PC-9 (cell line): Measurements from ENCODE around the gene KISS1R. TPM values are rescaled to one million over a fixed set of nuclear protein-coding genes. Genes with fewer than 3 reads are reported as not detected.

Experiments
- BruUV-seq: library from RNA; stranded (reverse); fragments of 400-500 nt; replicated peaks from 2 replicates; lab custom pipeline; 2021; lab: Mats Ljungman, UMichigan
- CTCF ChIA-PET: fragments of 300-600 bp; sonication (Branson Sonifier 250); formaldehyde crosslinking; loops from one replicate; lab custom pipeline; 2022; ENCODE audit warnings: antibody characterized with exemption; lab: Charles Lee
- POLR2A ChIA-PET: fragments of 300-600 bp; sonication (Branson Sonifier 250); formaldehyde crosslinking; loops from one replicate; lab custom pipeline; 2022; ENCODE audit warnings: antibody characterized with exemption; ENCODE audit not compliant: unreplicated experiment; lab: Charles Lee
- DNase-seq, 2 experiments: peaks; one replicate each; pipeline versions ENCODE4 v3.0.0 to v3.0.0-alpha.2; 2015 to 2022; ENCODE audit warnings: mixed read lengths in 1 of 2
- H2AFZ ChIP-seq: fragments of 200-600 bp; sonication (generic); 2 replicates; pipeline ENCODE4 v1.8.1; 2017; ENCODE audit warnings: antibody characterized with exemption
- H3F3A ChIP-seq: fragments of 200-600 bp; sonication (generic); 2 replicates; pipeline ENCODE4 v1.8.1; 2017; ENCODE audit warnings: antibody characterized with exemption, mild to moderate bottlenecking, low read depth; ENCODE audit not compliant: insufficient read depth
- H3K27ac ChIP-seq: fragments of 200-600 bp; sonication (generic); 2 replicates; pipeline ENCODE4 v1.6.1; 2016; ENCODE audit warnings: mixed run types
- H3K27me3 ChIP-seq: fragments of 200-600 bp; sonication (generic); 2 replicates; pipeline ENCODE4 v1.6.1; 2016; ENCODE audit warnings: low read depth, mixed run types; ENCODE audit not compliant: insufficient read depth
- H3K36me3 ChIP-seq: fragments of 200-600 bp; sonication (generic); 2 replicates; pipeline ENCODE4 v1.6.1; 2016; ENCODE audit warnings: low read depth, mixed run types
- H3K4me1 ChIP-seq: fragments of 200-600 bp; sonication (generic); replicated peaks from 2 replicates; pipeline ENCODE4 v1.6.1; 2016; ENCODE audit warnings: mixed run types; ENCODE audit not compliant: insufficient read depth
- H3K4me2 ChIP-seq: fragments of 200-600 bp; sonication (generic); 2 replicates; pipeline ENCODE4 v1.6.1; 2017; ENCODE audit warnings: mixed run types
- H3K4me3 ChIP-seq: fragments of 200-600 bp; sonication (generic); 2 replicates; pipeline ENCODE4 v1.6.1; 2016; ENCODE audit warnings: mixed run types
- H3K79me2 ChIP-seq: fragments of 200-600 bp; sonication (generic); 2 replicates; pipeline ENCODE4 v1.6.1; 2017; ENCODE audit warnings: low read depth, mixed run types
- H3K9me2 ChIP-seq: fragments of 200-600 bp; sonication (generic); 2 replicates; pipeline ENCODE4 v1.8.1; 2017; ENCODE audit warnings: mild to moderate bottlenecking; ENCODE audit not compliant: insufficient read depth
- H3K9me3 ChIP-seq: fragments of 200-600 bp; sonication (generic); 2 replicates; pipeline ENCODE4 v1.8.1; 2016; ENCODE audit warnings: low read depth; ENCODE audit not compliant: insufficient read depth
- H4K20me1 ChIP-seq: fragments of 200-600 bp; sonication (generic); 2 replicates; pipeline ENCODE4 v1.8.1; 2017; ENCODE audit not compliant: insufficient read depth
- EZH2 ChIP-seq: fragments of 200-600 bp; sonication (generic); IDR thresholded peaks from 2 replicates; pipeline ENCODE4 v1.8.0; 2017; ENCODE audit warnings: antibody characterized with exemption, low read depth
- intact Hi-C: fragments of 100-400 bp; cut with micrococcal nuclease; formaldehyde crosslinking; loops from one replicate; pipeline ENCODE4 v1.10.0; 2022; ENCODE audit not compliant: unreplicated experiment
- total RNA-seq: library from RNA; stranded (reverse); gene quantifications from 2 replicates; pipeline ENCODE4 v1.2.3, GENCODE V29; 2021
- TF ChIP-seq, protein P1 (sequence below): fragments of 200-600 bp; sonication (generic); conservative IDR thresholded peaks from 2 replicates; pipeline ENCODE4 v1.6.1; 2017; ENCODE audit warnings: mixed run types, antibody characterized with exemption, mild to moderate bottlenecking, moderate library complexity

Gene KISS1R
- total RNA-seq, 1 experiment from 2014 or later: not detected

DNA sequence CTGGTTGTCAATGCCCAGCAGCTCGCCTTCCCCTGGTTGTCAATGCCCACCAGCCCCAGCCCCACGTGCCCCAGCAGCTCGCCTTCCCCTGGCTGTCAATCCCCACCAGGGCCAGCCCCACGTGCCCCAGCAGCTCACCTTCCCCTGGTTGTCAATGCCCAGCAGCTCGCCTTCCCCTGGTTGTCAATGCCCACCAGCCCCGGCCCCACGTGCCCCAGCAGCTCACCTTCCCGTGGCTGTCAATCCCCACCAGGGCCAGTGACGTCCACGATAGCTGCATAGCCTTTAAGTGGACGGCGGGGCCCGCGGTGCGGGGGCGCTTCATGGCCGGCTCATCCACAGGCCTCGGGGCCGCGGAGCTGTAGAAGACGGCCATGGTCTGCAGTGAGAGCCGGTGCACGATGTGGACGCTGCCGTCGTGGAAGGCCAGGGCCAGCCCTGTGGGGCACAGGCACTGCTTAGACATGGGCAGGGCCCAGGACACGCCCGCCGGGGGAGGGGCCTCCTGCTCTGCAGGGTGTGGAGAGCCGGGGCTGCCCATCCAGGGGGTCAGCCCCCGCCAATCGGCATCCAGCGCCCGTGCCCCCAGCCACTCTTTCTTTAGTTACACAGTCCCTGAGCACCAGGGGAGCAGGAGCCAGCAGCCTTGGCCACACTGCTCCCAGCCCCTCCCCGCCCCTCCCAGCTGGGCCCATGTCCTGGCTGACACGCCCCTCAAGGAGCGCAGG, 37.3 kb upstream of the KISS1R start:
- Histone ChIP-seq H3K36me3 (no peaks in the 10 kb centered on the region), H3K4me3 (no peak overlapping the region), H3K4me1 (peaks cover 13% of the 10 kb centered on the region), H3F3A (peaks cover 10% of the 10 kb centered on the region; the same call in 1 of the 2 replicates), H4K20me1 (peaks cover 31% of the 10 kb centered on the region), H3K27ac (no peak overlapping the region), H3K79me2 (no peaks in the 10 kb centered on the region), H3K9me2 (no peaks in the 10 kb centered on the region), H3K27me3 (no peaks in the 10 kb centered on the region), H2AFZ (no peak overlapping the region), H3K4me2 (no peak overlapping the region), H3K9me3 (no peaks in the 10 kb centered on the region)
- ChIA-PET CTCF (interaction anchor here (0.9 kb wide), 1 partner anchor 190 kb away, joined by 5 read pairs; no protein-coding TSS in a partner anchor), POLR2A (interaction anchor here (1.0 kb wide), 1 partner anchor 147 kb away, joined by 6 read pairs; no protein-coding TSS in a partner anchor)
- no TSS peak for BruUV-seq
- no peak for DNase-seq
- TF ChIP-seq, protein P1, sequence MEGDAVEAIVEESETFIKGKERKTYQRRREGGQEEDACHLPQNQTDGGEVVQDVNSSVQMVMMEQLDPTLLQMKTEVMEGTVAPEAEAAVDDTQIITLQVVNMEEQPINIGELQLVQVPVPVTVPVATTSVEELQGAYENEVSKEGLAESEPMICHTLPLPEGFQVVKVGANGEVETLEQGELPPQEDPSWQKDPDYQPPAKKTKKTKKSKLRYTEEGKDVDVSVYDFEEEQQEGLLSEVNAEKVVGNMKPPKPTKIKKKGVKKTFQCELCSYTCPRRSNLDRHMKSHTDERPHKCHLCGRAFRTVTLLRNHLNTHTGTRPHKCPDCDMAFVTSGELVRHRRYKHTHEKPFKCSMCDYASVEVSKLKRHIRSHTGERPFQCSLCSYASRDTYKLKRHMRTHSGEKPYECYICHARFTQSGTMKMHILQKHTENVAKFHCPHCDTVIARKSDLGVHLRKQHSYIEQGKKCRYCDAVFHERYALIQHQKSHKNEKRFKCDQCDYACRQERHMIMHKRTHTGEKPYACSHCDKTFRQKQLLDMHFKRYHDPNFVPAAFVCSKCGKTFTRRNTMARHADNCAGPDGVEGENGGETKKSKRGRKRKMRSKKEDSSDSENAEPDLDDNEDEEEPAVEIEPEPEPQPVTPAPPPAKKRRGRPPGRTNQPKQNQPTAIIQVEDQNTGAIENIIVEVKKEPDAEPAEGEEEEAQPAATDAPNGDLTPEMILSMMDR: no peak
- TF ChIP-seq EZH2: no peak
- intact Hi-C loops: no loop called here

DNA sequence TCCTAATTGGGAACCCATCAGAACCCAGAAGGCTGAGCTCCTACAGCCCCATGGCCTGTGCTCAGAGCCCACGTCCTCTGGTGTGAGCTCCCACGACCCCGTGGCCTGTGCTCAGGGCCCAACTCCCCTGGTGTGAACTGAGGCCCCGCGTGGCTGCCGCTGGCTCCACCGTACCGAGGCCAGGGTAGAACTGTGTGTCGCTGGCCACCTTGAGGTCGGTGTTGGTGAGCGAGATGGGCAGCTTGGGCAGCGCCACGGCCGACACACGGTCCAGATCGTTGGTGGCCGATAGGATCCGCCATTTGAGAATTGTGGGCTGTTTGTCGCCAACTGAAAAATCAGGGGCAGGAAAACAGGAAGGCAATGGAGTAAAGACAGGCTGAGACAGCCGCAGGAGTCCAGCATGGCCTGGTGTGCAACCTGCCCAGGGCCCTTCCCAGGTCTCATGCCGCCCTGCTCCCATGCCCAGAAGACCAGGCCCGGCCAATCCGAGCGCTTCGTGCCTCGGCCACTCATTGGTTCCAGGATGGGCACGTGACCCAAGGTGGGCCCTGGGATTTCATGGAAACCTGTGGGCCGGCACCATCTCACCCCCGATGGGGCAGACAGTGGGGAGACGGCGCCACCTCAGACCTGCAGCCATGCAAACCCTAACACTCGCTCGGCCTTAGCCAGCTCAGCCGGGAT, 35.6 kb upstream of the KISS1R start:
- H3K4me2 ChIP-seq: no peak overlapping the region
- H3K9me3 ChIP-seq: no peaks in the 10 kb centered on the region
- no TSS peak for BruUV-seq
- H2AFZ ChIP-seq: no peak overlapping the region
- DNase-seq: no peak
- no peaks in the 10 kb centered on the region for H3K9me2 ChIP-seq
- peaks cover 12% of the 10 kb centered on the region; the same call in 1 of the 2 replicates for H3F3A ChIP-seq
- no peak overlapping the region for H3K27ac ChIP-seq
- H3K36me3 ChIP-seq: 0 out of 2 replicates have a peak, but pooled peaks cover 4% of the 10 kb centered on the region
- H3K27me3 ChIP-seq: no peaks in the 10 kb centered on the region
- peaks cover 43% of the 10 kb centered on the region for H4K20me1 ChIP-seq
- ChIA-PET CTCF (no interaction called here), POLR2A (no interaction called here)
- H3K4me1 ChIP-seq: peaks cover 14% of the 10 kb centered on the region
- no peak overlapping the region for H3K4me3 ChIP-seq
- TF ChIP-seq, protein P1: no peak
- no peak for TF ChIP-seq EZH2
- no peaks in the 10 kb centered on the region for H3K79me2 ChIP-seq
- intact Hi-C loops: loop anchor here (2.0 kb wide), 1 partner anchor 27 kb away; no protein-coding TSS in a partner anchor

DNA sequence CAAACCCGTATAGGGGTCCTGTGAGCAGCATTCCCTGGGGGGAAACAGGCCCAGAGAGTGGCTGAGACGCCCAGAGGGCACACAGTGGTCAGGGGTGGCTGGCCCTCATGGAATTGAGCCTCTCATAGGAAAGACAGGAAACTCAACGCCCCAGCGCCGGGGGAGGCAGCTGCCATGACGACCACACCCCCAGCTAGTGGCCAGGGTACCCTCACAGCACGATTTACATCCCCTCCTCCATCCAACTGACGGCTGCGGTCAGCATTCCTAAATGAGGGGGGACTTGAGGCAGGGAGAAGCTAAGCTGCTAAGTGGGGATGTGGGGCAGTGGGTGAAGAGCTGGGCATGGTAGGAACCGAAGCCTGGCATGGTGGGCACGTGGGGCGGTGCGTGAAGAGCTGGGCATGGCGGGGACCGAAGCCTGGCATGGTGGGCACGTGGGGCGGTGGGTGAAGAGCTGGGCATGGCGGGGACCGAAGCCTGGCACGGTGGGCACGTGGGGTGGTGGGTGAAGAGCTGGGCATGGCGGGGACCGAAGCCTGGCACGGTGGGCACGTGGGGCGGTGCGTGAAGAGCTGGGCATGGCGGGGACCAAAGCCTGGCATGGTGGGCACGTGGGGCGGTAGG, 34.1 kb upstream of the KISS1R start:
- Histone ChIP-seq H3K4me1 (peaks cover 14% of the 10 kb centered on the region), H3K27ac (no peak overlapping the region), H3K9me2 (no peaks in the 10 kb centered on the region), H3K36me3 (0 out of 2 replicates have a peak, but pooled peaks cover 8% of the 10 kb centered on the region), H3K4me3 (no peak overlapping the region), H3K27me3 (no peaks in the 10 kb centered on the region), H3K79me2 (no peaks in the 10 kb centered on the region), H2AFZ (no peak overlapping the region), H3F3A (peaks cover 23% of the 10 kb centered on the region), H3K4me2 (no peak overlapping the region), H3K9me3 (no peaks in the 10 kb centered on the region), H4K20me1 (peaks cover 48% of the 10 kb centered on the region)
- BruUV-seq: no TSS peak
- no peak for DNase-seq
- intact Hi-C loops: loop anchor here (1.0 to 2.0 kb wide), 3 partner anchors 26 to 113 kb away; no protein-coding TSS in a partner anchor
- TF ChIP-seq, protein P1: no peak
- CTCF ChIA-PET: interaction anchor here (0.5 to 0.7 kb wide), 4 partner anchors 23 to 396 kb away, joined by 3 to 5 read pairs (median 4); no protein-coding TSS in a partner anchor
- POLR2A ChIA-PET: no interaction called here
